ENCODE results near the gene CLSTN3. TPM values are rescaled to one million over a fixed set of nuclear protein-coding genes. Genes with fewer than 3 reads are reported as not detected.
"Not testable (repeated sequence)": the region's sequence is repeated elsewhere in the genome, so short reads cannot be mapped to it uniquely, and the experiment has no call there.

Gene CLSTN3
- polyA plus RNA-seq, 2 of the 4 experiments (the other 2 are of a cell fraction) = 17.4 to 24.9 TPM

DNA sequence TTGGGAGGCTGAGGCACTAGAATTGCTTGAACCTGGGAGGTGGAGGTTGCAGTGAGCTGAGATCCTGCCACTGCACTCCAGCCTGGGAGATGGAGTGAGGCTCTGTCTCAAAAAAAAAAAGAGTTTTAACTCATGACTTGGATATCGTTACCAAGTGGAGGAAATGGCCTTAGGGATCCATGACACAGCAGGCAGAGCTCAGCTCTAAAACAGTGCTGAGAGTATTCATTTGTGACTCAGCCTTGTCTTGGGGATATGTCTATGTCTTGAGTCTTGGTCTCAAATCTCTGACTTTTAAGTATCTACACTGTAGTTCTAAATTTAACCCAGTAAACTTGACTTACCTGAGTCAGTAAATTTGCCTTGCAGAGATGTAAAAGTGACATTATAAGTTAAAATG, 50.5 kb downstream of the CLSTN3 start:
- 20% methylated on average over 1 of the region's 1 CpG for WGBS (ENCODE audit: missing lambda C conversion rate)
- Histone ChIP-seq H3K9me3 (peaks cover 23% of the 10 kb centered on the region; the same call in 2 of the 3 replicates), H3K4me2 (no peak overlapping the region), H3K4me1 (no peaks in the 10 kb centered on the region), H3K4me3 (no peak overlapping the region), H3K27ac (no peak overlapping the region)
- ATAC-seq (no peak), DNase-seq (ENCODE audit: low read depth in 1 of 2, low spot score in 1 of 2) (no peak), FAIRE-seq (no peak)
- POLR2A ChIA-PET = interaction anchor here (0.6 kb wide), 1 partner anchor 259 kb away, joined by 3 read pairs; no protein-coding TSS in a partner anchor
- no peak for TF ChIP-seq MAFK (IDR thresholded peaks at IDR 0.05; ENCODE audit: partially characterized antibody)
- no peak for TF ChIP-seq HDAC2 (IDR thresholded peaks at IDR 0.05)
- TF ChIP-seq POLR2AphosphoS2 (conservative IDR thresholded peaks at IDR 0.05; ENCODE audit: low read length) = no peak
- TF ChIP-seq RAD21 (conservative IDR thresholded peaks at IDR 0.05 in 1 of 2, IDR thresholded peaks at IDR 0.05 in 1 of 2) = no peak
- TF ChIP-seq RNF2 (IDR thresholded peaks at IDR 0.05; ENCODE audit: borderline replicate concordance, low read depth) = no peak
- no peak for TF ChIP-seq CBX2 (IDR thresholded peaks at IDR 0.05; ENCODE audit: borderline replicate concordance, low read depth)
- TF ChIP-seq ZC3H11A (IDR thresholded peaks at IDR 0.05) = no peak
- no peak for TF ChIP-seq CEBPB (IDR thresholded peaks at IDR 0.05)
- no peak for TF ChIP-seq HOXA7 (CRISPR knock-in tag; IDR thresholded peaks at IDR 0.05)
- no peak for TF ChIP-seq MYC (IDR thresholded peaks at IDR 0.05; ENCODE audit: borderline replicate concordance, low read length)
- no peak for TF ChIP-seq ESRRA (IDR thresholded peaks at IDR 0.05; ENCODE audit: borderline replicate concordance, low read length)
- no peak for TF ChIP-seq EHF (CRISPR knock-in tag; IDR thresholded peaks at IDR 0.05)
- TF ChIP-seq USF2 (IDR thresholded peaks at IDR 0.05) = no peak
- TF ChIP-seq POLR2A (IDR thresholded peaks at IDR 0.05; ENCODE audit: low read length) = no peak
- TF ChIP-seq ZSCAN20 (CRISPR knock-in tag; IDR thresholded peaks at IDR 0.05) = no peak
- no peak for TF ChIP-seq E2F6 (IDR thresholded peaks at IDR 0.05; ENCODE audit: borderline replicate concordance, low read depth)
- no peak for TF ChIP-seq MAX (IDR thresholded peaks at IDR 0.05)
- no peak for TF ChIP-seq SREBF2 (IDR thresholded peaks at IDR 0.05)
- TF ChIP-seq, protein P1, sequence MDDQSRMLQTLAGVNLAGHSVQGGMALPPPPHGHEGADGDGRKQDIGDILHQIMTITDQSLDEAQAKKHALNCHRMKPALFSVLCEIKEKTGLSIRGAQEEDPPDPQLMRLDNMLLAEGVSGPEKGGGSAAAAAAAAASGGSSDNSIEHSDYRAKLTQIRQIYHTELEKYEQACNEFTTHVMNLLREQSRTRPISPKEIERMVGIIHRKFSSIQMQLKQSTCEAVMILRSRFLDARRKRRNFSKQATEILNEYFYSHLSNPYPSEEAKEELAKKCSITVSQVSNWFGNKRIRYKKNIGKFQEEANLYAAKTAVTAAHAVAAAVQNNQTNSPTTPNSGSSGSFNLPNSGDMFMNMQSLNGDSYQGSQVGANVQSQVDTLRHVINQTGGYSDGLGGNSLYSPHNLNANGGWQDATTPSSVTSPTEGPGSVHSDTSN (IDR thresholded peaks at IDR 0.05) = no peak
- CTCF ChIA-PET = interaction anchor here (1.1 to 2.1 kb wide), 4 partner anchors 18 to 280 kb away, joined by 5 to 11 read pairs (median 6); partner anchors contain the start of gene C1S

GRCh38 chr12:7186058-7186457, 55.9 kb downstream of the CLSTN3 start:
- H3K9me3 ChIP-seq; ATAC-seq; H3K4me3 ChIP-seq; H3K27ac ChIP-seq; POLR2A ChIA-PET; H3K4me2 ChIP-seq; DNase-seq (ENCODE audit: low read depth in 1 of 2, low spot score in 1 of 2); FAIRE-seq: not testable (repeated sequence)
- WGBS (ENCODE audit: missing lambda C conversion rate) = 36% methylated on average over 2 of the region's 2 CpGs
- H3K4me1 ChIP-seq = peaks cover 14% of the 10 kb centered on the region; the same call in 2 of the 3 replicates
- CTCF ChIA-PET = interaction anchor here (1.4 kb wide), 2 partner anchors 24 to 107 kb away, joined by 3 read pairs; no protein-coding TSS in a partner anchor

DNA sequence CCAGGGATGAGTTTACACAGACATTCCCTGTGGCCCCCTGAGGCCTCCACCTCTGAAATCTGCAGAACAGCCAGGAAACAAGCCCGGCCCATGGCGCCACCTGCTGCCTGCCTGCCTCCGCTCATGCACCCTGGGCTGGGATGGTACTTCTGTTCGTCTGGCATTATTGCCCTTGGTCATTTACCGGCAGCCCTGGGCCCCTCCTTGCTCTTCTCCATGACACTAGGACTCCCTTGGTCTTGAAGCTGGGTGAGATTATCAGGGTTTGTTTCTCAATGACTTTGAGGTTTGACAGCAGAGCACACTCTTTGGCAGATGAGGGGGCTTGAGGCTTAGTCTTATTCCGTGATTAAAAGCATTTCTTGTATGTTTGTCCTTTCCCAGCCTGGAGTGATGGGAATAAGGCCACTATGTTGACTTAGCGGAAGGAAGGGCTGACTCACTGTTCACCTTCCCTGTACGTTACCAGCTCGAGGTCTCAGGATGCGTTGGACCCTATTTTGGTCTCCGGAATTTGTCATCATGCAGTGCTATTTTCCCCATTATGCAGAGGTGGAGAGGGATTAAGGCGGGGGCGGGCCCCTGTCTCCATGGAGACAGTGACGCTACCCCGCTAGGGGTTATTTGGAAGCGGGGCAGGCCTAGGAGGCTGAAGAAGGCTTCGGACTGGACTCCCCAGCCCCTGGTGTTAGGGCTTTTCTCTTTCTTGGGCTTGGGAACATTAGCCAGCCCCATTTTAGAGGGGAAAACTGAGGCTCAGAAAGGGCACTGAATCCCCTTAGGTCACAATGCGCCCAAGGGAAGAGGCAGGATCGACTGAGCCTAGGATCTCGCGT, 58.6 kb downstream of the CLSTN3 start:
- POLR2A ChIA-PET = interaction anchor here (0.9 to 1.6 kb wide), 4 partner anchors 81 to 251 kb away, joined by 3 to 7 read pairs (median 5); partner anchors contain the start of genes C12orf57, C1S and RNU7-1
- FAIRE-seq = no peak
- TF ChIP-seq HOXB5 (CRISPR knock-in tag; IDR thresholded peaks at IDR 0.05) = no peak
- TF ChIP-seq NR3C1 (IDR thresholded peaks at IDR 0.05) = no peak
- TF ChIP-seq JUNB (IDR thresholded peaks at IDR 0.05) = no peak
- no peak for TF ChIP-seq ZSCAN20 (CRISPR knock-in tag; IDR thresholded peaks at IDR 0.05)
- TF ChIP-seq EP300 (IDR thresholded peaks at IDR 0.05) = no peak
- TF ChIP-seq, protein P2, sequence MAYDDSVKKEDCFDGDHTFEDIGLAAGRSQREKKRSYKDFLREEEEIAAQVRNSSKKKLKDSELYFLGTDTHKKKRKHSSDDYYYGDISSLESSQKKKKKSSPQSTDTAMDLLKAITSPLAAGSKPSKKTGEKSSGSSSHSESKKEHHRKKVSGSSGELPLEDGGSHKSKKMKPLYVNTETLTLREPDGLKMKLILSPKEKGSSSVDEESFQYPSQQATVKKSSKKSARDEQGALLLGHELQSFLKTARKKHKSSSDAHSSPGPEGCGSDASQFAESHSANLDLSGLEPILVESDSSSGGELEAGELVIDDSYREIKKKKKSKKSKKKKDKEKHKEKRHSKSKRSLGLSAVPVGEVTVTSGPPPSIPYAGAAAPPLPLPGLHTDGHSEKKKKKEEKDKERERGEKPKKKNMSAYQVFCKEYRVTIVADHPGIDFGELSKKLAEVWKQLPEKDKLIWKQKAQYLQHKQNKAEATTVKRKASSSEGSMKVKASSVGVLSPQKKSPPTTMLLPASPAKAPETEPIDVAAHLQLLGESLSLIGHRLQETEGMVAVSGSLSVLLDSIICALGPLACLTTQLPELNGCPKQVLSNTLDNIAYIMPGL (CRISPR knock-in tag; IDR thresholded peaks at IDR 0.05; ENCODE audit: borderline replicate concordance) = no peak
- TF ChIP-seq NFE2L2 (conservative IDR thresholded peaks at IDR 0.05; ENCODE audit: low read length) = no peak
- TF ChIP-seq RAD21 (conservative IDR thresholded peaks at IDR 0.05 in 1 of 2, IDR thresholded peaks at IDR 0.05 in 1 of 2) = peak; percentile 64 to 81
- peak; percentile 55; the same call in 1 of the 2 replicates for TF ChIP-seq KDM1A (IDR thresholded peaks at IDR 0.05; ENCODE audit: low read depth)

More for the DNA sequence above, 58.6 kb downstream of the CLSTN3 start:
- CTCF ChIA-PET = interaction anchor here (0.5 to 2.5 kb wide), 19 partner anchors 9 to 303 kb away, joined by 3 to 15 read pairs (median 4); partner anchors contain the start of gene C1S
- Histone ChIP-seq H3K27ac (peak overlapping the region; percentile 73 to 94), H3K4me3 (peak overlapping the region; percentile 92), H3K4me2 (peak overlapping the region; percentile 96), H3K9me3 (no peaks in the 10 kb centered on the region), H3K4me1 (peaks cover 19% of the 10 kb centered on the region; the same call in 2 of the 3 replicates)
- DNase-seq (ENCODE audit: low read depth in 1 of 2, low spot score in 1 of 2) (peak; percentile 79 to 86), ATAC-seq (peak; percentile 78 to 88)
- WGBS (ENCODE audit: missing lambda C conversion rate) = 3% methylated on average over 21 of the region's 21 CpGs
